ENCODE results near the gene NUDT12. TPM values are rescaled to one million over a fixed set of nuclear protein-coding genes. Genes with fewer than 3 reads are reported as not detected.

The NUDT12 gene
- total RNA-seq, 2 donors from 2014 or later, result 15.3 to 24.5 TPM

- no peak overlapping the region for H3K4me3 ChIP-seq (ENCODE audit: low read length)
- Mint-ChIP-seq H3K4me3 (no peak overlapping the region), H3K27me3 (ENCODE audit: insufficient read depth) (no peaks in the 10 kb centered on the region), H3K9me3 (no peaks in the 10 kb centered on the region), H3K36me3 (ENCODE audit: low read depth) (no peaks in the 10 kb centered on the region), H3K4me1 (no peaks in the 10 kb centered on the region), H3K27ac (no peak overlapping the region)
- no peak overlapping the region for H3K27ac ChIP-seq (ENCODE audit: low read depth, low read length)
- no peaks in the 10 kb centered on the region for H3K9me3 ChIP-seq (ENCODE audit: control insufficient read depth, low read length)
- no peak overlapping the region for H3K9ac ChIP-seq (ENCODE audit: extremely low read depth, low read length, poor library complexity, severe bottlenecking)
- WGBS, 2 experiments (ENCODE audit: insufficient coverage in 1 of 2, insufficient read length in 1 of 2), result 97 to 100% methylated on average over 1 to 3 of the region's 3 CpGs
- H3K4me1 ChIP-seq (ENCODE audit: control insufficient read depth, insufficient read depth, low read length), result no peaks in the 10 kb centered on the region
- TF ChIP-seq, protein P1, sequence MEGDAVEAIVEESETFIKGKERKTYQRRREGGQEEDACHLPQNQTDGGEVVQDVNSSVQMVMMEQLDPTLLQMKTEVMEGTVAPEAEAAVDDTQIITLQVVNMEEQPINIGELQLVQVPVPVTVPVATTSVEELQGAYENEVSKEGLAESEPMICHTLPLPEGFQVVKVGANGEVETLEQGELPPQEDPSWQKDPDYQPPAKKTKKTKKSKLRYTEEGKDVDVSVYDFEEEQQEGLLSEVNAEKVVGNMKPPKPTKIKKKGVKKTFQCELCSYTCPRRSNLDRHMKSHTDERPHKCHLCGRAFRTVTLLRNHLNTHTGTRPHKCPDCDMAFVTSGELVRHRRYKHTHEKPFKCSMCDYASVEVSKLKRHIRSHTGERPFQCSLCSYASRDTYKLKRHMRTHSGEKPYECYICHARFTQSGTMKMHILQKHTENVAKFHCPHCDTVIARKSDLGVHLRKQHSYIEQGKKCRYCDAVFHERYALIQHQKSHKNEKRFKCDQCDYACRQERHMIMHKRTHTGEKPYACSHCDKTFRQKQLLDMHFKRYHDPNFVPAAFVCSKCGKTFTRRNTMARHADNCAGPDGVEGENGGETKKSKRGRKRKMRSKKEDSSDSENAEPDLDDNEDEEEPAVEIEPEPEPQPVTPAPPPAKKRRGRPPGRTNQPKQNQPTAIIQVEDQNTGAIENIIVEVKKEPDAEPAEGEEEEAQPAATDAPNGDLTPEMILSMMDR (conservative IDR thresholded peaks at IDR 0.05), result no peak
- no peak for DNase-seq
- H3K36me3 ChIP-seq (ENCODE audit: control insufficient read depth, insufficient read depth, low read length), result no peaks in the 10 kb centered on the region
- no peaks in the 10 kb centered on the region for H3K27me3 ChIP-seq (ENCODE audit: control insufficient read depth, insufficient read depth, low read length, poor library complexity, severe bottlenecking)
These were observed 21.0 kb downstream of the NUDT12 start for GRCh38 chr5:103541569-103541968.

- Histone ChIP-seq H3K9me3 (ENCODE audit: control insufficient read depth, low read length) (no peaks in the 10 kb centered on the region), H3K9ac (ENCODE audit: extremely low read depth, low read length, poor library complexity, severe bottlenecking) (no peak overlapping the region), H3K27me3 (ENCODE audit: control insufficient read depth, insufficient read depth, low read length, poor library complexity, severe bottlenecking) (no peaks in the 10 kb centered on the region), H3K4me1 (ENCODE audit: control insufficient read depth, insufficient read depth, low read length) (no peaks in the 10 kb centered on the region), H3K27ac (ENCODE audit: low read depth, low read length) (no peak overlapping the region), H3K4me3 (ENCODE audit: low read length) (no peak overlapping the region), H3K36me3 (ENCODE audit: control insufficient read depth, insufficient read depth, low read length) (no peaks in the 10 kb centered on the region)
- no peak for DNase-seq
- TF ChIP-seq, protein P1 (conservative IDR thresholded peaks at IDR 0.05), result no peak
- 89% methylated on average over 2 of the region's 2 CpGs; no CpG with 5 or more reads in 1 of the 2 experiments for WGBS, 2 experiments (ENCODE audit: insufficient coverage in 1 of 2, insufficient read length in 1 of 2)
- Mint-ChIP-seq H3K4me1 (no peaks in the 10 kb centered on the region), H3K27ac (no peak overlapping the region), H3K27me3 (ENCODE audit: insufficient read depth) (no peaks in the 10 kb centered on the region), H3K36me3 (ENCODE audit: low read depth) (no peaks in the 10 kb centered on the region), H3K9me3 (no peaks in the 10 kb centered on the region), H3K4me3 (no peak overlapping the region)
These were observed 21.5 kb downstream of the NUDT12 start for GRCh38 chr5:103541114-103541513.

DNA sequence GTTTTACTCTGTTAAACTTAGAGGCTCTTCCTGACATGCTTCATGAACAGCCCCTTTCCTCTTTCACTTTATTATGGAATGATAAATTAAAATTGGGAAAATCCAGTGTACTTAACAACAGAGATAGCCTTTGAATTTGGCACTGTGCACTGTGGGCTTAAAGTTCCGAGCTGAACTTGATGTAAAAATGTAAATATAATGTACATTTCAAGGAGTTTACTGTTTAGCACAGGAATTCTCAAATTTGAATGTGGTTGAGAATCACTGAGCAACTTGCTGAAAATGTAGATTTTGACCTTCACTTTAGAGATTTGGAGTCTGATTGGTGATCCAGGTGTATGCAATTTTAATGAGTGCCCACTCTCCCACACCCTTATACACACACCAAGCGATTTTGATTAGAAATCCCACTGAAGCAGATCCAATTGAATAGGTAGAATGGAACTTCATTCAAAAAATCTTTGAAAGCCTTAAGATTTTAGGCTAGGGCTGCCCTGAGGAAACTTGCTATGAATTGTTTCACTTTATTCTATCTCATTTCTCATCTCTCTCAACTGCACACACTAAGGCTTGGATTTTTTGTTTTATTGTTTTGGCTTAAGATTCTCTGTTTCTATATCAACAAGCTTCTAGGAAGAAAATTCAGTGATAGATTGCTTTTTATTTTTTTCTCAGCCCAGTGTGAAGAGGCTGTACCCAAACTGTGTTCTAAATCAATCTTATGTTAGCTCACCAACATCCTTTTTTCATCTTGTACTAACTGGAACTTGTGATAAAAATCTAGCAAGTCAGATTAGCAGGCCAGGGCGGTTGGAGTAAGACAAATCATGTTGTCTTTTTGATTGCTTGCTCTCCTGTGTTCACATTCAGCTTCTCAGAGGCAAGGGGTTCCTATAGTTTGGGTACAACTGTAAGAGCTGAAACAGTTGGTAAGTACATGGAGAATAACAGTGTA, 22.9 kb downstream of the NUDT12 start:
- Histone ChIP-seq H3K9me3 (ENCODE audit: control insufficient read depth, low read length) (no peaks in the 10 kb centered on the region), H3K4me1 (ENCODE audit: control insufficient read depth, insufficient read depth, low read length) (no peaks in the 10 kb centered on the region), H3K27me3 (ENCODE audit: control insufficient read depth, insufficient read depth, low read length, poor library complexity, severe bottlenecking) (no peaks in the 10 kb centered on the region), H3K36me3 (ENCODE audit: control insufficient read depth, insufficient read depth, low read length) (no peaks in the 10 kb centered on the region), H3K4me3 (ENCODE audit: low read length) (no peak overlapping the region), H3K9ac (ENCODE audit: extremely low read depth, low read length, poor library complexity, severe bottlenecking) (no peak overlapping the region), H3K27ac (ENCODE audit: low read depth, low read length) (no peak overlapping the region)
- no peaks in the 10 kb centered on the region for H3K4me1 Mint-ChIP-seq
- 86 to 90% methylated on average over 2 to 3 of the region's 3 CpGs for WGBS, 2 experiments (ENCODE audit: insufficient coverage in 1 of 2, insufficient read length in 1 of 2)
- TF ChIP-seq, protein P1 (conservative IDR thresholded peaks at IDR 0.05), result no peak
- no peaks in the 10 kb centered on the region for H3K9me3 Mint-ChIP-seq
- H3K27me3 Mint-ChIP-seq (ENCODE audit: insufficient read depth), result no peaks in the 10 kb centered on the region
- H3K27ac Mint-ChIP-seq, result no peak overlapping the region
- no peaks in the 10 kb centered on the region for H3K36me3 Mint-ChIP-seq (ENCODE audit: low read depth)
- H3K4me3 Mint-ChIP-seq, result no peak overlapping the region
- no peak for DNase-seq

Data from endodermal cell (in vitro differentiated cells).